Erythroblast (primary cell): Measurements from ENCODE around the gene INF2.

Experiments used
- GATA1 ChIP-seq: IDR thresholded peaks from 2 replicates; pipeline ENCODE4 v1.6.1; 2011; ENCODE audit warnings: low read depth, mild to moderate bottlenecking, control low read depth, low read length, moderate library complexity
- POLR2A ChIP-seq: IDR thresholded peaks from 2 replicates; pipeline ENCODE4 v1.6.1; 2011; ENCODE audit warnings: mild to moderate bottlenecking, low read length

DNA sequence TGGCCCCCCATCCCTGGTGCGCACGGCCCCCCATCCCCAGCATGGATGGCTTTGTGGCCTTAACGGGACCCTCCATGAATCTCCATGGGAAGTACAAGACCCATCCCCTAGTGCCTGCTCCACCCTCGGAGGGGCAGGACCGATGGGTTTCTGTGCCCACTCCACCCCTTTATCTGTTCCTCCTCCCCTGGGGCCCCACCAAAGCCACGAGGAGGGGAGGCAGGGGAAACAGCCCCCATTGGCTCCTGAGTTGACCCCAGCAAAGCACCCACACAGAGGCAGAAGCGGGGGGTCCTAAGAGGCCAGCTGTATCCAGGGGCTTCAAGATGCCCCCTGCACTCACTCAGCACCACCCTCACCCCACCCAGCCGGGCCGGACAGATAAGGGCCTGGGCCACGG is 48.7 kb upstream of the INF2 start:
- TF ChIP-seq POLR2A (no peak), GATA1 (no peak)
